GM19452 (cell line): ENCODE measurements around the gene DOK6.

Source experiments
- ATAC-seq: cut with Tn5 transposase; IDR thresholded peaks from one replicate; pipeline ENCODE4 v1.9.1; 2021; ENCODE audit not compliant: unreplicated experiment

The DOK6 gene

GRCh38 chr18:69680123-69680522 is 279.4 kb downstream of the DOK6 start:
- ATAC-seq = no peak

GRCh38 chr18:69683176-69683575 is 282.5 kb downstream of the DOK6 start:
- no peak for ATAC-seq

GRCh38 chr18:69684789-69685188 is 284.1 kb downstream of the DOK6 start:
- ATAC-seq = no peak

- ATAC-seq = no peak
These were observed 286.2 kb downstream of the DOK6 start for GRCh38 chr18:69686861-69687260.

- ATAC-seq = no peak
These were observed 288.6 kb downstream of the DOK6 start for GRCh38 chr18:69689121-69689759.

GRCh38 chr18:69691008-69691760 is 290.5 kb downstream of the DOK6 start:
- peak; percentile 66 for ATAC-seq

GRCh38 chr18:69697069-69697468 is 296.4 kb downstream of the DOK6 start:
- ATAC-seq = no peak

- ATAC-seq = no peak
These were observed 297.0 kb downstream of the DOK6 start for GRCh38 chr18:69697689-69698088.

GRCh38 chr18:69701305-69701704 is 300.6 kb downstream of the DOK6 start:
- ATAC-seq = no peak

GRCh38 chr18:69703461-69703860 is 302.8 kb downstream of the DOK6 start:
- no peak for ATAC-seq

- no peak for ATAC-seq
These were observed 305.3 kb downstream of the DOK6 start for GRCh38 chr18:69705987-69706386.

GRCh38 chr18:69708844-69709243 is 308.2 kb downstream of the DOK6 start:
- ATAC-seq = no peak

GRCh38 chr18:69715191-69715795 is 314.6 kb downstream of the DOK6 start:
- no peak for ATAC-seq

- no peak for ATAC-seq
These were observed 316.9 kb downstream of the DOK6 start for GRCh38 chr18:69717586-69717985.

GRCh38 chr18:69718912-69719547 is 318.3 kb downstream of the DOK6 start:
- no peak for ATAC-seq

GRCh38 chr18:69720422-69720821 is 319.7 kb downstream of the DOK6 start:
- no peak for ATAC-seq

GRCh38 chr18:69723434-69723833 is 322.7 kb downstream of the DOK6 start:
- ATAC-seq = no peak

- no peak for ATAC-seq
These were observed 324.3 kb downstream of the DOK6 start for GRCh38 chr18:69725009-69725408.

- ATAC-seq = no peak
These were observed 325.3 kb downstream of the DOK6 start for GRCh38 chr18:69725855-69726508.

- ATAC-seq = no peak
These were observed 327.4 kb downstream of the DOK6 start for GRCh38 chr18:69727912-69728572.

- no peak for ATAC-seq
These were observed 330.0 kb downstream of the DOK6 start for GRCh38 chr18:69730664-69731063.
